Upper lobe of left lung (tissue), 4 donors: ENCODE data around the gene STAB2.

Experiments used
- CTCF ChIP-seq, 6 experiments: fragments of 450-650 bp in 4 of 6; fragments of 200-600 bp in 2 of 6; sonication (generic) in 2 of 6; IDR thresholded peaks; one replicate each; pipeline ENCODE4 v1.5.1; 2016 to 2019; ENCODE audit warnings: antibody characterized with exemption in 6 of 6
- EP300 ChIP-seq, 4 donors: sonication (generic); formaldehyde crosslinking; IDR thresholded peaks; one replicate each; pipeline ENCODE4 v1.5.1; 2017; ENCODE audit warnings: antibody characterized with exemption in 4 of 4, control low read depth in 2 of 4
- POLR2A ChIP-seq, 4 donors: fragments of 450-650 bp; IDR thresholded peaks; one replicate each; pipeline ENCODE4 v1.5.1; 2016 to 2017; ENCODE audit warnings: antibody characterized with exemption in 4 of 4, mild to moderate bottlenecking in 2 of 4

DNA sequence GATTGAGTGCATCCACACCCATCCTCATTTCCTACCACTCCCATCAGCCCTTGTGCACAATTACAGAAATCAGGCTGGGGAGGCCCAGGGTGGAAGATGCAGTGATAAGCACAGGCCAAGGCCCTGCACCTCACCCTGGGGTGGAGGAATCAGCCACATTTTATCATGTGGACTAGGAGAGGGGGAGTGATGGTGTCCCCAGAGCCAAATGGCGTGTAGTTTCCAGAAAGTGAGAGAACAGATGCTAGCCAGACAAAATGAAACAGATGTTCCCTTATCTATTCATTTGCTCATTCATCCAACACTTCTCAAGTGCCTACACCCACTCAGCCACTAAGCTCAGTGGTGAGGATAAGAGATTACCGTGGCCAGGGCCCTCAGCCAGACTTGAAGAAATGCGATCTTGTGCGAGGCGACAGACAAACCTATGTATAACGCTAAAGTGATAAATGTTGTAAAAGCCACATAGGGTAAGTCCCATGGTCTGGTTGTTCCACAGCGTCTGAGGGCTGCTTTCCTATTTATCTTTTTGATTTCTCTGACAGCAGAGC lies 93.6 kb downstream of the STAB2 start:
- TF ChIP-seq CTCF (IDR thresholded peaks at IDR 0.05) (no peak), POLR2A (IDR thresholded peaks at IDR 0.05) (no peak), EP300 (IDR thresholded peaks at IDR 0.05) (no peak)
